ENCODE results near the gene DCLK1. TPM values are rescaled to one million over a fixed set of nuclear protein-coding genes. Genes with fewer than 3 reads are reported as not detected.
A peak's percentile ranks its signal among the peaks of the same experiment; 100 is the strongest.

Gene DCLK1
- total RNA-seq, 1 donor from 2014 or later, result 22.4 TPM

DNA sequence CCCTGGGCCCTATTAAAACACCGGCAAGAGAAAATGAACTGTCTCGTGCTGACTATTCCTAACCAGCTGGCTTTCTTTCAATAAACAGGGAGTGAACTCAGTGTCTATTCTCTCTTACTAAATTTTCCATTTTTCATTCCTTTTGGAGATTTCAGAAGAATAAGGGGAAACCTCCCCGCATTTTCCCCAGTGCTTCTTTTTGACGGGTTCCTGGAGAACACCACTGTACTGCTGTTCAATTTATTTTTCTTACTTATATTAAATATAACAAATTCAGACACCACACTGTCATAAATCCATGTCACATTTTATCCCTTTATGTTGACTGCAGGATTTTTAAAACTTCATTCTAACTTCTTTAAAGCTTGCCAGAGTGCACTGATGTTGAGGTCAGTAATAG lies 75.8 kb downstream of the DCLK1 start:
- Mint-ChIP-seq H3K27ac (ENCODE audit: unreplicated experiment) (peak overlapping the region; percentile 23), H3K36me3 (ENCODE audit: low read depth) (no peaks in the 10 kb centered on the region), H3K4me3 (no peak overlapping the region), H3K9me3 (no peaks in the 10 kb centered on the region), H3K27me3 (ENCODE audit: low read depth) (no peaks in the 10 kb centered on the region), H3K4me1 (no peaks in the 10 kb centered on the region)
- TF ChIP-seq, protein P1, sequence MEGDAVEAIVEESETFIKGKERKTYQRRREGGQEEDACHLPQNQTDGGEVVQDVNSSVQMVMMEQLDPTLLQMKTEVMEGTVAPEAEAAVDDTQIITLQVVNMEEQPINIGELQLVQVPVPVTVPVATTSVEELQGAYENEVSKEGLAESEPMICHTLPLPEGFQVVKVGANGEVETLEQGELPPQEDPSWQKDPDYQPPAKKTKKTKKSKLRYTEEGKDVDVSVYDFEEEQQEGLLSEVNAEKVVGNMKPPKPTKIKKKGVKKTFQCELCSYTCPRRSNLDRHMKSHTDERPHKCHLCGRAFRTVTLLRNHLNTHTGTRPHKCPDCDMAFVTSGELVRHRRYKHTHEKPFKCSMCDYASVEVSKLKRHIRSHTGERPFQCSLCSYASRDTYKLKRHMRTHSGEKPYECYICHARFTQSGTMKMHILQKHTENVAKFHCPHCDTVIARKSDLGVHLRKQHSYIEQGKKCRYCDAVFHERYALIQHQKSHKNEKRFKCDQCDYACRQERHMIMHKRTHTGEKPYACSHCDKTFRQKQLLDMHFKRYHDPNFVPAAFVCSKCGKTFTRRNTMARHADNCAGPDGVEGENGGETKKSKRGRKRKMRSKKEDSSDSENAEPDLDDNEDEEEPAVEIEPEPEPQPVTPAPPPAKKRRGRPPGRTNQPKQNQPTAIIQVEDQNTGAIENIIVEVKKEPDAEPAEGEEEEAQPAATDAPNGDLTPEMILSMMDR (conservative IDR thresholded peaks at IDR 0.05), result no peak
- no peak for DNase-seq (ENCODE audit: low read depth, low spot score)

DNA sequence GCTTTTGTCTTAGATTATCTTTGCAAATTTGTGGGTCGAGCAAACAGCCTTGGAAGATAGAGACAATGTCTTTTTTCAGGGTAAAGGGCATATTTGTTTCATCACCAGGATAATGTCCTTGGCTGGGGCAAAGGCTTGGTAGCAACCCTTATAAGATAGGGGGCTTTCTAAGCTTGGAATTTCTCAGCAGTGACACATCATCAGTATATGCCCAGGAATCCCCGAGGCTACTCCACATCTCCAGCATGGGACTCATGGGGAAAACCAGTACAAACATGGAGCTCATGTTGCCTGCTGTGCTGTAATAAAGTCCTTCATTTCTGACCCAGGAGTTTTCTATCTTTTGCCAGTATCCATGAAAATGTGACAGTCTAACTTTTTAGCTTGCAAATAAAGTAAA lies 77.1 kb downstream of the DCLK1 start:
- Mint-ChIP-seq H3K4me3 (no peak overlapping the region), H3K9me3 (no peaks in the 10 kb centered on the region), H3K27me3 (ENCODE audit: low read depth) (no peaks in the 10 kb centered on the region), H3K27ac (ENCODE audit: unreplicated experiment) (no peak overlapping the region), H3K4me1 (no peaks in the 10 kb centered on the region), H3K36me3 (ENCODE audit: low read depth) (no peaks in the 10 kb centered on the region)
- DNase-seq (ENCODE audit: low read depth, low spot score), result no peak
- TF ChIP-seq, protein P1 (conservative IDR thresholded peaks at IDR 0.05), result no peak

DNA sequence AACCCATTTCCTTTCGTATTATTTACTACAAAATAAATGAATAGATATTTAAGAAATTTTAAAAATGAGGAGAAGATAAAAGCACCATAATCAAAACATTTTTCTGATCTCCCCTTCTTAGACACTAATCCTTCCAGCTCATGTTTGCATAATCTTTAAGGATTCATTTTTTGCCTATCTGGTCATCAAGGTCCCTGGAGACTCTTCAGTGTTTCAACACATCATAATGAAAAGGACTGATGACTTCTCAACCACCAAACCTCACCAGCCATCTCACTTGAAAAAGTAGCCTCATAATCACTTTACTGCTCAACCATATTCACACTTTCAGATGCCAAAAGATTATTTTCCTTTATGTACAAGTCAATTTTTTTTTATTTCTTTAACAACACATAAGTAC lies 80.1 kb downstream of the DCLK1 start:
- H3K36me3 Mint-ChIP-seq (ENCODE audit: low read depth), result no peaks in the 10 kb centered on the region
- no peak for DNase-seq (ENCODE audit: low read depth, low spot score)
- no peak overlapping the region for H3K27ac Mint-ChIP-seq (ENCODE audit: unreplicated experiment)
- H3K4me3 Mint-ChIP-seq, result no peak overlapping the region
- TF ChIP-seq, protein P1 (conservative IDR thresholded peaks at IDR 0.05), result no peak
- no peaks in the 10 kb centered on the region for H3K9me3 Mint-ChIP-seq
- H3K4me1 Mint-ChIP-seq, result no peaks in the 10 kb centered on the region
- no peaks in the 10 kb centered on the region for H3K27me3 Mint-ChIP-seq (ENCODE audit: low read depth)

DNA sequence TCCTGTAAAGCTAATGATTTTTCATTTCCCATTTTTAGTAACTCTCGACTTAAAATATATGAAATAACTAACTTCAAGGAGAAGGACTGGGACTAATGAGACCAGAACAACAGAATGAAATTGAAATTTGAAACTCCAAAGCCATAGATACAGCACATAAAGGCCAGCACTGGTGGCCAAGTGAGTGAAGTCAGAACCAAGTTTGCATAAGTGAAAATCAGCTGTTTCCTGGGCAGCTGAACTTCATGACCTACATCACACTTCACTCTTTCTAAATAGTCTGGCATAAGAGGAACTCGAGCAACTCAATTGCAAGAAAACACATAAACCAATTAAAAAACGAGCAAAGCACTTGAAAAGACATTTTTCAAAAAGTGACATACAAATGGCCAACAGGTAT lies 84.5 kb downstream of the DCLK1 start:
- DNase-seq (ENCODE audit: low read depth, low spot score), result no peak
- TF ChIP-seq, protein P1 (conservative IDR thresholded peaks at IDR 0.05), result no peak
- Mint-ChIP-seq H3K4me3 (no peak overlapping the region), H3K27me3 (ENCODE audit: low read depth) (no peaks in the 10 kb centered on the region), H3K4me1 (no peaks in the 10 kb centered on the region), H3K27ac (ENCODE audit: unreplicated experiment) (no peak overlapping the region), H3K36me3 (ENCODE audit: low read depth) (no peaks in the 10 kb centered on the region), H3K9me3 (no peaks in the 10 kb centered on the region)

DNA sequence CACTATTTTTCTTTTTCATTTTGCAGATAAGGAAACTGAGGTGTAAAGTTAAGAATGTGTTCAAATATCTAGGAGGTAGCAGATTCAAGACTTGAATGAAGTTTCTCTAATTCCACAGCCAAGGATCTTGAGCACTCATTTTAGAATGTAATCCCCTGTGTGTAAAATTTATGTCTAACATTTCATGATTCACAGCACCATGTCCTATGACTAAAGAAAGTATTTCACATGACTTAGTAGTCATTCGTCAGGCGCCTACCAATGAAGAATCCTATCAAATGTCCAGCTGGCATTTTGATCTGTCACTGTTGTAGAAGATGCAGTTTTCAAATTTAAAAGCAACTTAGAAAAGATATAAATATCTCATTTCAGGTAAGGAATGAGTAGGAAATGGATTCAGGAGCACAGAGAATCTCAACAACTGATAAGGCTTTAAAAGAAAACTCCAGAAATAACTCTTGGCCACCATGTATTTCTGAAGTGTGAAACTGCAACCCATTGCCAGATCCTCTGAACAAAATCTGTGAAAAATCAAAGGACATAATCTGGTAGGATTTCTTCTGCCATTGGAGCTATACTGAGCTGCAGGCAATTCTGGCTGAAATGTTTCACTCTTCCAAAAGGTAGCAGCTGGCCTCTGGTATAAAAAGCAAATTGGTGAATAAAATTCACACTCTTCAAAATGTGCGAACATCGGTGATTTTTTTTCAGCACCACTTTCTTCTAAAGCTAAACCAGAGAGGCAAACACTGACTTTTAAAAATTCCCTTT lies 92.2 kb downstream of the DCLK1 start:
- TF ChIP-seq, protein P1 (conservative IDR thresholded peaks at IDR 0.05), result no peak
- Mint-ChIP-seq H3K36me3 (ENCODE audit: low read depth) (no peaks in the 10 kb centered on the region), H3K4me1 (peaks cover 6% of the 10 kb centered on the region), H3K27me3 (ENCODE audit: low read depth) (no peaks in the 10 kb centered on the region), H3K4me3 (no peak overlapping the region), H3K9me3 (no peaks in the 10 kb centered on the region), H3K27ac (ENCODE audit: unreplicated experiment) (no peak overlapping the region)
- no peak for DNase-seq (ENCODE audit: low read depth, low spot score)
